ENCODE measurements around the gene NEK7. TPM values are rescaled to one million over a fixed set of nuclear protein-coding genes. Genes with fewer than 3 reads are reported as not detected.

NEK7 gene
- polyA plus RNA-seq, 4 donors = 14.9 to 38.3 (median 27.2) TPM

- H3K36me3 ChIP-seq (ENCODE audit: control insufficient read depth in 3 of 3, insufficient read depth in 2 of 3, low read depth in 1 of 3, low read length in 3 of 3) = no peaks in the 10 kb centered on the region
- FAIRE-seq = no peak
- H3K4me3 ChIP-seq (ENCODE audit: low read depth in 1 of 3, low read length in 3 of 3) = no peak overlapping the region
- WGBS, 3 donors = 45 to 60% (median 46%) methylated on average over 2 of the region's 2 CpGs
- no peaks in the 10 kb centered on the region for H3K9me3 ChIP-seq (ENCODE audit: control insufficient read depth in 2 of 2, insufficient read depth in 1 of 2, low read depth in 1 of 2, low read length in 1 of 2)
- H3K4me1 ChIP-seq (ENCODE audit: control insufficient read depth in 3 of 3, insufficient read depth in 2 of 3, low read depth in 1 of 3, low read length in 2 of 3) = no peaks in the 10 kb centered on the region
- H3K27ac ChIP-seq (ENCODE audit: low read depth in 1 of 3, low read length in 2 of 3) = no peak overlapping the region
- H3K27me3 ChIP-seq (ENCODE audit: control insufficient read depth in 3 of 3, insufficient read depth in 3 of 3, low read length in 3 of 3) = no peaks in the 10 kb centered on the region
- no peak for DNase-seq
These were observed 38.7 kb upstream of the NEK7 start for GRCh38 chr1:198118134-198118533.

DNA sequence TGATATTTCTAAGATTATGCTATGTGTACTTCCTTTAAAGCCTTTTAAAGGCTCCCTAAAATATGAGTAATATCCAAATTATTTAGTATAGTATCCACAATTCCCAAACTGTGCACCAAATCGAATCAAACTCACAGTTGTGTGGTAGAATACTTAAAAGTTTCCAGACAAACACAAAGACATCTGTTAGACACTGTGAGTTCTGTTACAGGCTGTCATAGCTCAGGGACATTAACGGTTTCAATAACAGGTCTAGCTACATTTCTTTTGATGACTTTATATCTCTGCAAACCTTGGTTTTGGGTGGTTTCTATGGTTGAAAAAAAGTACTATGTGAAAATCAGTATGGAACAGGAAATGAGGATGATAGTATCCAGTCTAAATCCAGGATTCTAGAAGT lies 36.9 kb upstream of the NEK7 start:
- Histone ChIP-seq H3K36me3 (ENCODE audit: control insufficient read depth in 3 of 3, insufficient read depth in 2 of 3, low read depth in 1 of 3, low read length in 3 of 3) (no peaks in the 10 kb centered on the region), H3K27ac (ENCODE audit: low read depth in 1 of 3, low read length in 2 of 3) (no peak overlapping the region), H3K4me1 (ENCODE audit: control insufficient read depth in 3 of 3, insufficient read depth in 2 of 3, low read depth in 1 of 3, low read length in 2 of 3) (no peaks in the 10 kb centered on the region), H3K27me3 (ENCODE audit: control insufficient read depth in 3 of 3, insufficient read depth in 3 of 3, low read length in 3 of 3) (no peaks in the 10 kb centered on the region), H3K9me3 (ENCODE audit: control insufficient read depth in 2 of 2, insufficient read depth in 1 of 2, low read depth in 1 of 2, low read length in 1 of 2) (no peaks in the 10 kb centered on the region), H3K4me3 (ENCODE audit: low read depth in 1 of 3, low read length in 3 of 3) (no peak overlapping the region)
- FAIRE-seq (no peak), DNase-seq (no peak)
- 71 to 81% (median 76%) methylated on average over 2 of the region's 2 CpGs for WGBS, 3 donors

- peak in 1 of 2 donors; percentile 4 for DNase-seq
- H3K27me3 ChIP-seq (ENCODE audit: control insufficient read depth in 3 of 3, insufficient read depth in 3 of 3, low read length in 3 of 3) = no peaks in the 10 kb centered on the region
- no peak overlapping the region for H3K27ac ChIP-seq (ENCODE audit: low read depth in 1 of 3, low read length in 2 of 3)
- H3K4me3 ChIP-seq (ENCODE audit: low read depth in 1 of 3, low read length in 3 of 3) = no peak overlapping the region
- FAIRE-seq = no peak
- 77 to 84% (median 79%) methylated on average over 3 of the region's 3 CpGs for WGBS, 3 donors
- H3K36me3 ChIP-seq (ENCODE audit: control insufficient read depth in 3 of 3, insufficient read depth in 2 of 3, low read depth in 1 of 3, low read length in 3 of 3) = no peaks in the 10 kb centered on the region
- no peaks in the 10 kb centered on the region for H3K4me1 ChIP-seq (ENCODE audit: control insufficient read depth in 3 of 3, insufficient read depth in 2 of 3, low read depth in 1 of 3, low read length in 2 of 3)
- no peaks in the 10 kb centered on the region for H3K9me3 ChIP-seq (ENCODE audit: control insufficient read depth in 2 of 2, insufficient read depth in 1 of 2, low read depth in 1 of 2, low read length in 1 of 2)
These were observed 35.6 kb upstream of the NEK7 start for GRCh38 chr1:198121056-198121826.

DNA sequence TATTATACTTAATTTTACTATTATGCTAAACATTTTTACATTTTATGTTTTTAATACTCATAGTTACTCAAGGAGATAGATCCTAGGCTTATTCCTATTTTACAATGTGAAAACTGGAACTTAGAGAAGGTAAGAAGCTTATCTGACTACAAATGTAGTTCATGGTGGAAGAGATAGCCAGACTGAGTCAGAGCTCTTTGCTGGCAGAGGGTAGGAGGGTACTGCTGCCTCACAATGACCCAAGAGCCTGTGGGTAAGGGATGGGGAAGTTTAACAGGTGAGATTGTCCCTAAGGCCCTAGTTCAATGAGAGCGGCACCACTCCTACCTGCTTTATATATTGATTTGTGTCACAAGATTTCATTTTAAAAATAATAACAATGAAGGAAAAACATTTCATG lies 34.1 kb upstream of the NEK7 start:
- DNase-seq = no peak
- Histone ChIP-seq H3K27me3 (ENCODE audit: control insufficient read depth in 3 of 3, insufficient read depth in 3 of 3, low read length in 3 of 3) (no peaks in the 10 kb centered on the region), H3K4me3 (ENCODE audit: low read depth in 1 of 3, low read length in 3 of 3) (no peak overlapping the region), H3K36me3 (ENCODE audit: control insufficient read depth in 3 of 3, insufficient read depth in 2 of 3, low read depth in 1 of 3, low read length in 3 of 3) (no peaks in the 10 kb centered on the region), H3K9me3 (ENCODE audit: control insufficient read depth in 2 of 2, insufficient read depth in 1 of 2, low read depth in 1 of 2, low read length in 1 of 2) (no peaks in the 10 kb centered on the region), H3K27ac (ENCODE audit: low read depth in 1 of 3, low read length in 2 of 3) (no peak overlapping the region), H3K4me1 (ENCODE audit: control insufficient read depth in 3 of 3, insufficient read depth in 2 of 3, low read depth in 1 of 3, low read length in 2 of 3) (no peaks in the 10 kb centered on the region)
- WGBS, 3 donors = 95 to 100% (median 98%) methylated on average over 1 of the region's 1 CpG
- FAIRE-seq = no peak

- no peaks in the 10 kb centered on the region for H3K36me3 ChIP-seq (ENCODE audit: control insufficient read depth in 3 of 3, insufficient read depth in 2 of 3, low read depth in 1 of 3, low read length in 3 of 3)
- H3K4me1 ChIP-seq (ENCODE audit: control insufficient read depth in 3 of 3, insufficient read depth in 2 of 3, low read depth in 1 of 3, low read length in 2 of 3) = no peaks in the 10 kb centered on the region
- no peaks in the 10 kb centered on the region for H3K27me3 ChIP-seq (ENCODE audit: control insufficient read depth in 3 of 3, insufficient read depth in 3 of 3, low read length in 3 of 3)
- DNase-seq = no peak
- no peaks in the 10 kb centered on the region for H3K9me3 ChIP-seq (ENCODE audit: control insufficient read depth in 2 of 2, insufficient read depth in 1 of 2, low read depth in 1 of 2, low read length in 1 of 2)
- no peak overlapping the region for H3K4me3 ChIP-seq (ENCODE audit: low read depth in 1 of 3, low read length in 3 of 3)
- FAIRE-seq = no peak
- no peak overlapping the region for H3K27ac ChIP-seq (ENCODE audit: low read depth in 1 of 3, low read length in 2 of 3)
- WGBS, 3 donors = 33 to 42% (median 36%) methylated on average over 2 of the region's 2 CpGs
These were observed 33.7 kb upstream of the NEK7 start for GRCh38 chr1:198123133-198123532.

- no peaks in the 10 kb centered on the region for H3K27me3 ChIP-seq (ENCODE audit: control insufficient read depth in 3 of 3, insufficient read depth in 3 of 3, low read length in 3 of 3)
- DNase-seq (no peak), FAIRE-seq (no peak)
- H3K9me3 ChIP-seq (ENCODE audit: control insufficient read depth in 2 of 2, insufficient read depth in 1 of 2, low read depth in 1 of 2, low read length in 1 of 2) = no peaks in the 10 kb centered on the region
- 78 to 94% (median 84%) methylated on average over 1 of the region's 1 CpG for WGBS, 3 donors
- H3K4me3 ChIP-seq (ENCODE audit: low read depth in 1 of 3, low read length in 3 of 3) = no peak overlapping the region
- H3K27ac ChIP-seq (ENCODE audit: low read depth in 1 of 3, low read length in 2 of 3) = no peak overlapping the region
- H3K4me1 ChIP-seq (ENCODE audit: control insufficient read depth in 3 of 3, insufficient read depth in 2 of 3, low read depth in 1 of 3, low read length in 2 of 3) = no peaks in the 10 kb centered on the region
- no peaks in the 10 kb centered on the region for H3K36me3 ChIP-seq (ENCODE audit: control insufficient read depth in 3 of 3, insufficient read depth in 2 of 3, low read depth in 1 of 3, low read length in 3 of 3)
These were observed 32.1 kb upstream of the NEK7 start for GRCh38 chr1:198124673-198125072.

GRCh38 chr1:198125995-198126735 lies 30.6 kb upstream of the NEK7 start:
- Histone ChIP-seq H3K9me3 (ENCODE audit: control insufficient read depth in 2 of 2, insufficient read depth in 1 of 2, low read depth in 1 of 2, low read length in 1 of 2) (no peaks in the 10 kb centered on the region), H3K36me3 (ENCODE audit: control insufficient read depth in 3 of 3, insufficient read depth in 2 of 3, low read depth in 1 of 3, low read length in 3 of 3) (no peaks in the 10 kb centered on the region), H3K4me3 (ENCODE audit: low read depth in 1 of 3, low read length in 3 of 3) (no peak overlapping the region), H3K27me3 (ENCODE audit: control insufficient read depth in 3 of 3, insufficient read depth in 3 of 3, low read length in 3 of 3) (no peaks in the 10 kb centered on the region), H3K4me1 (ENCODE audit: control insufficient read depth in 3 of 3, insufficient read depth in 2 of 3, low read depth in 1 of 3, low read length in 2 of 3) (no peaks in the 10 kb centered on the region), H3K27ac (ENCODE audit: low read depth in 1 of 3, low read length in 2 of 3) (no peak overlapping the region)
- 22 to 36% (median 31%) methylated on average over 1 of the region's 1 CpG for WGBS, 3 donors
- DNase-seq (peak in 1 of 2 donors; percentile 7), FAIRE-seq (no peak)

DNA sequence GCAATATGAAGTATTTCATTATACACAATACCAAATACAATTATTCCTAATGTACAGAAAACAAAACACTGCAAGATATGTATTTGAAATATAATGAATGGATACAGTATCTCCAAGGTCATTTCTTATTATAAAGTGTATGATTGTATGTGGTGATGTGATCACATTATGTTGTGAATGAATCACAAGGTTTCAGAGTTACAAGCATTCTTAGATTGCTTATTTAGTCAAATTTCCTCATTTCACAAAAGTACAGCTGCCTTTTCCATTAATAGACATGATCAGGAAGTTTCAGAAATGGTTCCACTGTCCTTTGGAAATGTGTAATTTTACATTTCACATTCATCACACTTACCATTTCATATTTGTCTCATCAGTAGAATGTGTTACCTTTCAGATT lies 28.3 kb upstream of the NEK7 start:
- Histone ChIP-seq H3K4me3 (ENCODE audit: low read depth in 1 of 3, low read length in 3 of 3) (no peak overlapping the region), H3K9me3 (ENCODE audit: control insufficient read depth in 2 of 2, insufficient read depth in 1 of 2, low read depth in 1 of 2, low read length in 1 of 2) (no peaks in the 10 kb centered on the region), H3K27me3 (ENCODE audit: control insufficient read depth in 3 of 3, insufficient read depth in 3 of 3, low read length in 3 of 3) (no peaks in the 10 kb centered on the region), H3K36me3 (ENCODE audit: control insufficient read depth in 3 of 3, insufficient read depth in 2 of 3, low read depth in 1 of 3, low read length in 3 of 3) (no peaks in the 10 kb centered on the region), H3K27ac (ENCODE audit: low read depth in 1 of 3, low read length in 2 of 3) (no peak overlapping the region), H3K4me1 (ENCODE audit: control insufficient read depth in 3 of 3, insufficient read depth in 2 of 3, low read depth in 1 of 3, low read length in 2 of 3) (no peaks in the 10 kb centered on the region)
- DNase-seq = no peak
- no peak for FAIRE-seq
